Spinal cord (tissue), 10 donors: ENCODE data around the gene ZNF844. TPM values are rescaled to one million over a fixed set of nuclear protein-coding genes. Genes with fewer than 3 reads are reported as not detected.
A peak's percentile ranks its signal among the peaks of the same experiment; 100 is the strongest.
"Not testable (repeated sequence)": the region's sequence is repeated elsewhere in the genome, so short reads cannot be mapped to it uniquely, and the experiment has no call there.

ENCODE experiments used
- DNase-seq, 6 donors: peaks; one replicate each; pipeline versions ENCODE4 v3.0.0 to v3.0.0-alpha.2; 2013 to 2015; ENCODE audit warnings: low spot score in 6 of 6, low read depth in 4 of 6
- H3K27ac ChIP-seq: one replicate; pipeline ENCODE4 v1.5.1; 2013; ENCODE audit warnings: low read depth, low read length, control low read depth
- H3K27me3 ChIP-seq: one replicate; pipeline ENCODE4 v1.6.1; 2013; ENCODE audit warnings: low read length; ENCODE audit not compliant: control insufficient read depth, insufficient read depth
- H3K36me3 ChIP-seq: one replicate; pipeline ENCODE4 v1.6.1; 2013; ENCODE audit warnings: low read length; ENCODE audit not compliant: control insufficient read depth, insufficient read depth
- H3K4me1 ChIP-seq: one replicate; pipeline ENCODE4 v1.6.1; 2013; ENCODE audit warnings: low read length; ENCODE audit not compliant: control insufficient read depth, insufficient read depth
- H3K4me3 ChIP-seq: one replicate; pipeline ENCODE4 v1.5.1; 2013; ENCODE audit warnings: low read depth, low read length, control low read depth
- H3K9me3 ChIP-seq: one replicate; pipeline ENCODE4 v1.6.1; 2013; ENCODE audit warnings: low read length; ENCODE audit not compliant: control insufficient read depth, insufficient read depth
- WGBS: methylation state at CpG from one replicate; pipeline ENCODE4 v1.1.5; 2013; ENCODE audit warnings: missing lambda C conversion rate; ENCODE audit not compliant: insufficient coverage; 5-methylcytosine and 5-hydroxymethylcytosine counted together
- polyA plus RNA-seq, 2 donors: library from polyadenylated mRNA; unstranded; fragments of 120-200 nt; gene quantifications; one replicate each; pipeline ENCODE4 v1.2.1, GENCODE V29; 2013; ENCODE audit not compliant: insufficient read length in 2 of 2
- total RNA-seq, 2 donors: library from RNA; depleted of rRNA in 1 of 2; stranded (reverse); fragments of 120-200 nt in 1 of 2; fragments of >200 nt in 1 of 2; gene quantifications; one replicate each; pipeline versions ENCODE4 v1.2.3 to v1.2.4, GENCODE V29; 2013 to 2014
- donor health status: healthy.

ZNF844 gene
- total and polyA plus RNA-seq, 4 donors: 11.2 to 24.2 (median 17.6) TPM

DNA sequence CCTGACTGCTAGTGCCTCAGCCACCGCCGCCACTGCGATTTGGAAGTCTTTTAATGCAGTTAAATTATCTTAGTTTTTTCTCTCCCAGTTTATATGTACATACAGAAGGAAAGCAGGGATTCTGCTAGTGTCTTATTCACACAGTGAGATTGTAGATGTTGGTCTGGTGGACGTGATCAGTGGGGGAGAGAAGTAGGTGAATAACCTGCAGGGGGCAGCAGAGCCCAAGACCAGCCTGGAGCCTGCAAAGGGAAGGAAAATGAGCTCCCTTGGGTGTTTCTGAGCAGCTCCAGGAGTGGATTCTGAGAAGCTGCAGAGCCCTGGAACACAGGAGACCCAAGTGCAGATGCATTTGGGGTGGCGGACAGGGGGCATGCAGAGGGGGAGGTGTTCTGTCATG, 26.3 kb downstream of the ZNF844 start:
- Histone ChIP-seq H3K36me3 (no peaks in the 10 kb centered on the region), H3K9me3 (no peaks in the 10 kb centered on the region), H3K4me3 (no peak overlapping the region), H3K4me1 (peaks cover 19% of the 10 kb centered on the region), H3K27ac (no peak overlapping the region), H3K27me3 (no peaks in the 10 kb centered on the region)
- DNase-seq: peak; percentile 5 to 91 (median 34)
- WGBS: 63% methylated on average over 2 of the region's 5 CpGs

GRCh38 chr19:12092065-12092867, 27.7 kb downstream of the ZNF844 start:
- Histone ChIP-seq H3K27me3 (no peaks in the 10 kb centered on the region), H3K4me3 (peak overlapping the region; percentile 68), H3K4me1 (peaks cover 19% of the 10 kb centered on the region), H3K36me3 (no peaks in the 10 kb centered on the region), H3K27ac (peak overlapping the region; percentile 93), H3K9me3 (no peaks in the 10 kb centered on the region)
- peak; percentile 56 to 93 (median 72) for DNase-seq
- 3% methylated on average over 52 of the region's 53 CpGs for WGBS

GRCh38 chr19:12092956-12093355, 28.4 kb downstream of the ZNF844 start:
- no peak overlapping the region for H3K27ac ChIP-seq
- peaks cover 19% of the 10 kb centered on the region for H3K4me1 ChIP-seq
- no peak for DNase-seq
- WGBS: 37% methylated on average over 9 of the region's 10 CpGs
- no peaks in the 10 kb centered on the region for H3K27me3 ChIP-seq
- H3K36me3 ChIP-seq: peaks cover 2% of the 10 kb centered on the region
- no peaks in the 10 kb centered on the region for H3K9me3 ChIP-seq
- H3K4me3 ChIP-seq: peak overlapping the region; percentile 68

DNA sequence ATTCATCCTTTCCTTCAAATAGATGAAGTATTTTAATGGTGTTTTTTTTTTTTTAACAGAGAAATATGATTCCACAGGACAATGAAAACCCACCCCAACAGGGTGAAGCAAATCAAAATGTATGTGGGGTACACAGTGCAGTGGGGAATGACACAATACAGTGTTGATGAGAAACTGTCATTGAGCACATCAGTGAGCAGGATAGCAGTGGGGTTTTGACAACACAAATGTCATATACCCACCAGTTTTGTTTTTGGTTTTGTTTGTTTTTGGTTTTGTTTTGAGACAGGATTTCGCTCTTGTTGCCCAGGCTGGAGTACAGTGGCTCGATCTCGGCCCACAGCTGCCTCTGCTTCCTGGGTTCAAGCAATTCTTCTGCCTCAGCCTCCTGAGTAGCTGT, 29.2 kb downstream of the ZNF844 start:
- no peaks in the 10 kb centered on the region for H3K27me3 ChIP-seq
- no peak for DNase-seq
- WGBS: 100% methylated on average over 3 of the region's 3 CpGs
- H3K36me3 ChIP-seq: peaks cover 4% of the 10 kb centered on the region
- no peak overlapping the region for H3K27ac ChIP-seq
- H3K4me1 ChIP-seq: peaks cover 19% of the 10 kb centered on the region
- H3K9me3 ChIP-seq: no peaks in the 10 kb centered on the region
- no peak overlapping the region for H3K4me3 ChIP-seq

DNA sequence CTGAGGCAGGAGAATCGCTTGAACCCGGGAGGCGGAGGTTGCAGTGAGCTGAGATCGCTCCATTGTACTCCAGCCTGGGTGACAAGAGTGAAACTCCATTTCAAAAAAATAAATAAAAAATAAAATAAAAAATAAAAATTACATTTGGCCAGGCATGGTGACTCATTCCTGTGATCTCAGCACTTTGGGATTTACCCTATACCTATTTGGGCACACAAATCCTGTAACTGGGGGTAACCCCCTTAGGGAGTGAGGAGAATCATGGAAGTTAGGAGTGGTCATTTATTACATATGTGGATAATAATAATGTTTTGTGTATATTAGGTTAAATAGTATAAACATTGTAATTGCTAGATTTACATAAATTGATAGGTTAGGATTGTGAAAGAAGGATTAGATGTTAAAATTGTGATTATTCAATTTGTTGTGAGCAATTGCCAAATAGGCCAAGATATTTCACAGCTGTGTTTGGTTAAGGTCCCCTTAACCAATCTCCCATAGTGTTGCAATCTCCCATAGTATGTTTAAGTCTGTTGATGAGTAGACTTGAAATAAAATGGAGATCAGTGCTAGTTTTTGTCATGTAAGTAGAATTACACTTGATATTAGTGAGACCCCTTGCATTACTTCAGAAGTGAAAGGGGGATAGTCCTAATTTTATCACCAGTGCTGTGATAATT, 30.7 kb downstream of the ZNF844 start:
- Histone ChIP-seq H3K4me3 (no peak overlapping the region), H3K9me3 (no peaks in the 10 kb centered on the region), H3K27ac (no peak overlapping the region), H3K27me3 (no peaks in the 10 kb centered on the region), H3K4me1 (peaks cover 19% of the 10 kb centered on the region), H3K36me3 (peaks cover 4% of the 10 kb centered on the region)
- DNase-seq: no peak
- no CpG with 5 or more reads among the region's 4 CpGs for whole genome bisulfite sequencing

DNA sequence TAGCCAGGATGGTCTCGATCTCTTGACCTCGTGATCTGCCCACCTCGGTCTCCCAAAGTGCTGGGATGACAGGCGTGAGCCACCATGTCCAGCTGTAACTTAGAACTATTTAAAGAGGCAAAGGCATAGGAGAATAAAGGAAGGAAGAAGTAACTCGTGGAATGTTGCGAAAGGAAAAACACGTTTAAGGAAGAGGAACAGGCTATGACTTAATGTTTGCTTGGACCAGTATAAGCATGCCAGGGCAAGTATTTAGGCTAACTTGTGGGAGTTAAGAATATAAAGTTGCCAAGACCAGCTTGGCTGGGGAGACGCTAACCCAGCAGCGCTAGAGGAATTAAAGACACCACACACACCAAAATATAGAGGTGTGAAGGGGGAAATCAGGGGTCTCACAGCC, 33.5 kb downstream of the ZNF844 start:
- Histone ChIP-seq H3K4me3 (no peak overlapping the region), H3K9me3 (no peaks in the 10 kb centered on the region), H3K27ac (no peak overlapping the region), H3K36me3 (peaks cover 4% of the 10 kb centered on the region), H3K4me1 (no peaks in the 10 kb centered on the region), H3K27me3 (no peaks in the 10 kb centered on the region)
- DNase-seq: no peak
- 89% methylated on average over 7 of the region's 9 CpGs for WGBS

GRCh38 chr19:12103909-12104308, 39.4 kb downstream of the ZNF844 start:
- no CpG with 5 or more reads among the region's 4 CpGs for WGBS
- not testable (repeated sequence) for H3K36me3 ChIP-seq, H3K27ac ChIP-seq, H3K27me3 ChIP-seq, H3K4me1 ChIP-seq, H3K4me3 ChIP-seq, DNase-seq, H3K9me3 ChIP-seq

- H3K4me1 ChIP-seq: no peaks in the 10 kb centered on the region
These were observed 46.6 kb downstream of the ZNF844 start for GRCh38 chr19:12111176-12111575.

GRCh38 chr19:12111943-12112637, 47.6 kb downstream of the ZNF844 start:
- DNase-seq: no peak
- Histone ChIP-seq H3K4me3 (no peak overlapping the region), H3K4me1 (no peaks in the 10 kb centered on the region), H3K27ac (no peak overlapping the region), H3K27me3 (no peaks in the 10 kb centered on the region), H3K9me3 (peaks cover 2% of the 10 kb centered on the region), H3K36me3 (peaks cover 4% of the 10 kb centered on the region)
- 93% methylated on average over 5 of the region's 8 CpGs for WGBS

More at GRCh38 chr19:12111176-12111575, 46.6 kb downstream of the ZNF844 start:
- peaks cover 2% of the 10 kb centered on the region for H3K9me3 ChIP-seq
- H3K27ac ChIP-seq: no peak overlapping the region
- H3K36me3 ChIP-seq: peaks cover 4% of the 10 kb centered on the region
- no peaks in the 10 kb centered on the region for H3K27me3 ChIP-seq
- DNase-seq: no peak
- H3K4me3 ChIP-seq: no peak overlapping the region
- no CpG with 5 or more reads among the region's 2 CpGs for WGBS
